ENCODE measurements around the gene ITFG1. TPM values are rescaled to one million over a fixed set of nuclear protein-coding genes. Genes with fewer than 3 reads are reported as not detected.
"Not testable (repeated sequence)": the region's sequence is repeated elsewhere in the genome, so short reads cannot be mapped to it uniquely, and the experiment has no call there.

Gene ITFG1
- total and polyA plus RNA-seq, 9 of the 15 experiments (the other 6 are each of a cell fraction or from before 2014, with no cell fraction given): 17.1 to 83.5 (median 35.8) TPM

- H3K4me2 ChIP-seq (ENCODE audit: insufficient read depth, low read length); H3K27ac ChIP-seq (ENCODE audit: extremely low read depth, low read depth, low read length); in situ Hi-C loops (cut with MboI); H3K36me3 ChIP-seq (ENCODE audit: control insufficient read depth, insufficient read depth, low read length); H3K4me3 ChIP-seq; FAIRE-seq; H3K9me1 ChIP-seq (ENCODE audit: control insufficient read depth, insufficient read depth, low read length); ATAC-seq; H3K4me1 ChIP-seq (replicated peaks in 1 of 2; ENCODE audit: control insufficient read depth in 2 of 2, insufficient read depth in 2 of 2, low read length in 2 of 2); H2AFZ ChIP-seq (ENCODE audit: low read depth, low read length); DNase-seq (ENCODE audit: extremely low read depth in 1 of 4, low spot score in 3 of 4); intact Hi-C loops (cut with micrococcal nuclease); H3K9ac ChIP-seq (ENCODE audit: insufficient read depth in 1 of 2, low read depth in 2 of 2, low read length in 2 of 2); H3K79me2 ChIP-seq (ENCODE audit: control insufficient read depth, insufficient read depth, low read length); H3K9me3 ChIP-seq (replicated peaks; ENCODE audit: control insufficient read depth, insufficient read depth, low read depth, low read length); CTCF ChIA-PET (ENCODE audit: low intra/inter-chr PET ratio); H3K27me3 ChIP-seq (ENCODE audit: control insufficient read depth in 2 of 2, insufficient read depth in 2 of 2, low read length in 2 of 2); H4K20me1 ChIP-seq (replicated peaks; ENCODE audit: control insufficient read depth, insufficient read depth, low read length); POLR2A ChIA-PET; BruUV-seq (replicated peaks): not testable (repeated sequence)
- TF ChIP-seq, protein P1, sequence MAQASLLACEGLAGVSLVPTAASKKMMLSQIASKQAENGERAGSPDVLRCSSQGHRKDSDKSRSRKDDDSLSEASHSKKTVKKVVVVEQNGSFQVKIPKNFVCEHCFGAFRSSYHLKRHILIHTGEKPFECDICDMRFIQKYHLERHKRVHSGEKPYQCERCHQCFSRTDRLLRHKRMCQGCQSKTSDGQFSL (CRISPR knock-in tag; IDR thresholded peaks at IDR 0.05): not testable (repeated sequence)
- TF ChIP-seq, protein P1 (tag; IDR thresholded peaks at IDR 0.05): peak in 1 of 2 experiments; percentile 46; a peak in 1 of 4 replicates
- 93% methylated on average over 6 of the region's 31 CpGs for WGBS (ENCODE audit: insufficient coverage, low coverage, missing lambda C conversion rate)
Observed at GRCh38 chr16:47181066-47181465, 279.8 kb downstream of the ITFG1 start.

GRCh38 chr16:47180073-47180472, 280.8 kb downstream of the ITFG1 start:
- Histone ChIP-seq H3K4me1 (replicated peaks in 1 of 2; ENCODE audit: control insufficient read depth in 2 of 2, insufficient read depth in 2 of 2, low read length in 2 of 2) (no peaks in the 10 kb centered on the region), H3K79me2 (ENCODE audit: control insufficient read depth, insufficient read depth, low read length) (no peaks in the 10 kb centered on the region), H3K27ac (ENCODE audit: extremely low read depth, low read depth, low read length) (no peak overlapping the region), H3K27me3 (ENCODE audit: control insufficient read depth in 2 of 2, insufficient read depth in 2 of 2, low read length in 2 of 2) (no peaks in the 10 kb centered on the region), H3K9me3 (replicated peaks; ENCODE audit: control insufficient read depth, insufficient read depth, low read depth, low read length) (no peaks in the 10 kb centered on the region), H3K4me2 (ENCODE audit: insufficient read depth, low read length) (no peak overlapping the region), H3K9ac (ENCODE audit: insufficient read depth in 1 of 2, low read depth in 2 of 2, low read length in 2 of 2) (no peak overlapping the region), H4K20me1 (replicated peaks; ENCODE audit: control insufficient read depth, insufficient read depth, low read length) (no peaks in the 10 kb centered on the region), H3K4me3 (no peak overlapping the region), H3K36me3 (ENCODE audit: control insufficient read depth, insufficient read depth, low read length) (no peaks in the 10 kb centered on the region; the same call in 2 of the 3 replicates), H3K9me1 (ENCODE audit: control insufficient read depth, insufficient read depth, low read length) (no peaks in the 10 kb centered on the region), H2AFZ (ENCODE audit: low read depth, low read length) (no peak overlapping the region)
- in situ Hi-C loops (cut with MboI): no loop called here
- ATAC-seq (no peak), FAIRE-seq (no peak), DNase-seq (ENCODE audit: extremely low read depth in 1 of 4, low spot score in 3 of 4) (no peak)
- no peak for TF ChIP-seq MTA3 (IDR thresholded peaks at IDR 0.05; ENCODE audit: borderline replicate concordance)
- TF ChIP-seq GABPB1 (CRISPR knock-in tag; IDR thresholded peaks at IDR 0.05): no peak
- intact Hi-C loops (cut with micrococcal nuclease): no loop called here
- ChIA-PET POLR2A (no interaction called here), CTCF (ENCODE audit: low intra/inter-chr PET ratio) (no interaction called here)
- 75% methylated on average over 4 of the region's 8 CpGs for WGBS (ENCODE audit: insufficient coverage, low coverage, missing lambda C conversion rate)
- no TSS peak for BruUV-seq (replicated peaks)
